Peyer's patch (tissue), 4 donors: Measurements from ENCODE around the gene PCBP1.

Source experiments
- POLR2A ChIP-seq, 2 donors: fragments of 450-650 bp; IDR thresholded peaks; one replicate each; pipeline ENCODE4 v1.5.1; 2017; ENCODE audit warnings: antibody characterized with exemption in 2 of 2, mild to moderate bottlenecking in 2 of 2, moderate library complexity in 2 of 2
- TF ChIP-seq, protein P1 (sequence below), 6 experiments: fragments of 450-650 bp in 4 of 6; fragments of 200-600 bp in 2 of 6; sonication (generic) in 1 of 6; IDR thresholded peaks; one replicate each; pipeline ENCODE4 v1.5.1; 2017 to 2019; ENCODE audit warnings: antibody characterized with exemption in 6 of 6, mild to moderate bottlenecking in 3 of 6, moderate library complexity in 1 of 6

DNA sequence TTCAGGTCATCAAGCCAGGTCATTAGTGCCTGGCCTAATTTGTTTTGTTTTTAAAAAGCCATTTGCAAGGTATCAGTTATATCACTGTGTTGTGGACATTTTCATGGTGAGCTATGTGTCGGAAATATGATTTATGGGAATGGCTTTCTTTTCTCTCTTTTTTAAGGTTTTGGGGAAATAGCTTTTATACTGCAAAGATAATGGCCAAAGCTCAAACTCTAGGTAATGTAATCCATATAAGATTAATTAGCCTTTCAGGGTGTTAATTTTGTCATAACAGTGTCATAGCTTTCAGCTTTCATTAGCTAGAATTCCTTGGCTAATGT lies 45.8 kb downstream of the PCBP1 start:
- TF ChIP-seq, protein P1, sequence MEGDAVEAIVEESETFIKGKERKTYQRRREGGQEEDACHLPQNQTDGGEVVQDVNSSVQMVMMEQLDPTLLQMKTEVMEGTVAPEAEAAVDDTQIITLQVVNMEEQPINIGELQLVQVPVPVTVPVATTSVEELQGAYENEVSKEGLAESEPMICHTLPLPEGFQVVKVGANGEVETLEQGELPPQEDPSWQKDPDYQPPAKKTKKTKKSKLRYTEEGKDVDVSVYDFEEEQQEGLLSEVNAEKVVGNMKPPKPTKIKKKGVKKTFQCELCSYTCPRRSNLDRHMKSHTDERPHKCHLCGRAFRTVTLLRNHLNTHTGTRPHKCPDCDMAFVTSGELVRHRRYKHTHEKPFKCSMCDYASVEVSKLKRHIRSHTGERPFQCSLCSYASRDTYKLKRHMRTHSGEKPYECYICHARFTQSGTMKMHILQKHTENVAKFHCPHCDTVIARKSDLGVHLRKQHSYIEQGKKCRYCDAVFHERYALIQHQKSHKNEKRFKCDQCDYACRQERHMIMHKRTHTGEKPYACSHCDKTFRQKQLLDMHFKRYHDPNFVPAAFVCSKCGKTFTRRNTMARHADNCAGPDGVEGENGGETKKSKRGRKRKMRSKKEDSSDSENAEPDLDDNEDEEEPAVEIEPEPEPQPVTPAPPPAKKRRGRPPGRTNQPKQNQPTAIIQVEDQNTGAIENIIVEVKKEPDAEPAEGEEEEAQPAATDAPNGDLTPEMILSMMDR (IDR thresholded peaks at IDR 0.05): no peak
- TF ChIP-seq POLR2A (IDR thresholded peaks at IDR 0.05): no peak
